NCI-H69 (cell line): ENCODE data around the gene KIF17.

Experiments
- DNase-seq: peaks from one replicate; lab custom pipeline; 2025; lab: John Stamatoyannopoulos, UW

KIF17 gene

DNA sequence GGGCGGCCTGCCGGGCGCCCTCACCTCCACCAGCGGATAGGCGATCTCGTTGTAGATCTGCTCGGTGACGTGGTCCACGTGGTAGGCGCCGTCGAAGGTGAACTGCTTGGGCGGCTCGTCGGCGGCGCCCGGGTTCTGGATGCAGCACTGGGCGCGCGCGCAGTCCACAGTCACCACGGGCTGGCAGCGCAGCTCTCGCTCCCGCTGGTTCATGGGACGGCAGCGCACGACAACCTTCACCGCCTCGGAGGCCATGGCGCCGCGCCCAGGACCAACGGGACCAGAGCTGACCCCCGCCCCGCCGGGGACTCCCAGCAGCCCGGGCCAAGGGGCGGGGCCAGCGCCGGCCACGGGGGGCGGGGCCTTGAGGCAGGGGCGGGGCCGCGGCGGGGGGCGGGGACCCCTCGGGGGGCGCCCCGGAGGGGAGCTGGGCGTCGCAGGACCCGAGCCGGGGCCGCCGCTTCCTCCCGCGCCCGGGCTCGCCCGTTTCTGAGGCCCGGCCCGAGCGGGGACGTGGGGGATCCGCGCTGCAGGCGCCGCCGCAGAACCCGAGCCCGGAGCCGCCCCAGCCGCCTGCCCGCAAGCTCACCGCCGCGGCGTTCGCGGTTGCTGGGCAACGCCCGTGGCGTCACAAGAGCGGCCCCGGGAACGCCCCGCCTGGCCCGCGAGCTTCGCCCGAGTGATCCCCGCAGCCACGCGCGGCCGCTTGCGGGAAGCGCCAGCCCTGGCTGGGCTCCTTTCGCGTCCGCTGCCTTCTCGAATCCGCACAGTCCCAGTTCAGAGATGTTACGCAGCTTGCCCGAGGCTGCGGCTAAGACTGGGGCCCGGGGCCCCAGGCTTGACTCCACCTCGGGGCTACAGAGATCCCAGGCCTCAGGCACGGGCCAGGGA is at the start of gene KIF17:
KIF17 (minus strand) TSS at position 556 of the 891 bp plus-strand sequence; CDS start at position 255, 301 bp downstream.
- peak; percentile 73 for DNase-seq

DNA sequence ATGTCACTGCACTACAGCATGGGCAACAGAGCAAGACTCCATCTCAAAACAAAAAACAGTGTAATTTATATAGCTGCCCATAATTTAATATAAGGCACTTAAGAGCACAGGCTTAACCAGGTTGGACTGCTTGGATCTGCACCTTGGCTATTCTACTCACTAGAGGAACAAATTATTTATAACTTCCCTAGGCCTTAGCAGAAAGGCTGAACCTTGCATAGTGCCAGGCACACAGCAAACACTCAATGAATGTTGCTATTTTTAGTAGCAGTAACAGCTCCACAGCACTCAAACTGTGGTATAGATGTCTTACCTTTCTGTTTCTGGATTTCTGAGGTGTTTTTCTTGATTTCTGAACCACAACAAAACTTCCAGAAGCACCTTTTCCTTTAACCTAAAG is 49.5 kb upstream of the KIF17 start:
- no peak for DNase-seq

DNA sequence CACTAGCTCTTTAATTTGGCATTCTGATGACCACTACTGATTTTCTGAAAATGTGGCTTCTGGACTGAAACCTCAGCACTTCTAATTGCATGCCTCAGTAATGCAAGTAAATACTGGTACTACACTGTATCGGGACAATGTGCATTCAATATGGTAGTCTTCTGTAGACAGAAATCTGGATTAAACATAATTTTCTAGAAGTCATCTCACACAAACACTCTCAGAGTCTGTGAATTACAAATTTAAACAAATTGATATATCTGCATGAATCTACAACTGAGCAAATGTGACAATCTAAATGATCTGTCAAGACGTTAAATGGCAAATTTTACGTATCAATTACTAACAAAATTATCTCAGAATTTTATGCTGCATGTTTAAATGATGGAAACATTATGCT is 45.6 kb upstream of the KIF17 start:
- DNase-seq = no peak

DNA sequence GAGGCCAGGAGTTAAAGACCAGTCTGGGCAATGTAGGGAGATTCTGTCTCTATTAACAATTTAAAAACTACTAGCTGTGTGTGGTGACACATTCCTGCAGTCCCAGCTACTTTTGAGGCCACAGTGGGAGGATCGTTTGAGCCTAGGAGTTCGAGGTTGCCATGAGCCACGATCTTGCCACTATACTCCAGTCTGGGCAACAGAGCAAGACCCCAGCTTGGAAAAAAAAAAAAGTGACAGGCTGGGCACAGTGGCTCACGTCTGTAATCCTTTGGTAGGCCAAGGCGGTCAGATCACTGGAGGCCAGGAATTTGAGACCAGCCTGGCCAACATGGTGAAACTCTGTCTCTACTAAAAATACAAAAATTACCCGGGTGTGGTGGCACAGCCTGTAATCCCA is 42.5 kb upstream of the KIF17 start:
- no peak for DNase-seq

GRCh38 chr1:20753589-20753988 is 35.8 kb upstream of the KIF17 start:
- DNase-seq = no peak

DNA sequence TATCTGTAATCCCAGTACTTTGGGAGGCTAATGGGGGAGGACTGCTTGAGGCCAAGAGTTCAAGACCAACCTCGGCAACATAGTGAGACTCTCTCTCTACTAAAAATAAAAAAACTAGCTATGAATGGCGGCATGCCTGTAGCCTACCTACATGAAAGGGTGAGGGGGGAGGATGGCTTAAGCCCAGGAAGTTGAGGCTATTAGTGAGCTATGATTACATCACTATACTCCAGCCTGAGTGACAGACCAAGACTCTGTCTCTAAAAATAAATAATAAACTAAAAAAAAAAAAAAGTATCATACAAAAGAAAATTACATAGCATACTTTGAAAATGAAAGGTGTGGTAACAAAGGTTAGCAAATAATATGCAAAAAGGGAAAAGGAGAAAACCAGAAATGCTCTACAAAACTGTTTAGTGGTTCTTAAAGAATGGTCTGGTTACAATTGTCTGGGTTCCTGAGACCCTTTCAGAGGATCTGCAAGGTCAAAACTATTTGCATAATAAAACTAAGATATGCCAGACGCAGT is 33.7 kb upstream of the KIF17 start:
- no peak for DNase-seq

DNA sequence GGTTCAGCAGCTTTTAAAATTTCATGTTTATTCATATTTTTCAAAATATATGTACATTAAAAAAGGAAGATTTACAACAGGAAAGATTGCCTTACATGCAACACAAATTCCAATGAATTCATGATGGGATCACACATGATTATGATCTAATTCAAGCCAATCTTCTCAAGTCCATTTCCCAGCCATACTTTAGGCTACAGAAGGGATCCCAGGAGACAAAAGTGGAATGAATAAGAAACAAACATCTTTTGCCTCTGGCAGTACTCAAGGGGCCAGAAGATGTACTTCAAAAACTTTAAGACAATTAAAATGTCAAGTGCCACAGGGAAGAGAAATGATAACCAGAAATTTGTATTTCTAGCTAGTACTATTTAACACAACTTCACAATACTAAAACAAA is 24.9 kb upstream of the KIF17 start:
- DNase-seq = no peak

- DNase-seq = no peak
Measured at GRCh38 chr1:20740781-20741180, 23.0 kb upstream of the KIF17 start.

DNA sequence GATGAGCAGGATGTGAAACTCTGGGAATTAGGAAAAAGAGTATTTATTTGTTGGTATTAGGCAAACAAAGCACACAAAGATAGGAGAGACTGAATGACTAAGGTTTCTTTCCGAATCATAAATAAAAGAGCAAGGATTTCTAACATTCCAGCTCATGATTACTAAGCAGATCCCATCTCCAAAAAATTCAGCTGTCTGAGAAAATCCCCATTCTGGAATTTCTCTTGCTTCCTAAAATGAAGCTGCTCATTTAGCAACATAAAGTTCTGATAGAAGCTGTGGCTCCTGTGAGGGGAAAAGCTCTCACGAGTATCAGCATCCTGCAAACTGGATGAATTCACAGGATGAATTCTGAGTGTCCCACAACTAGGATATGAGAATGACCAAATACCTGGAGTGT is 21.4 kb upstream of the KIF17 start:
- DNase-seq = no peak

GRCh38 chr1:20735581-20736111 is 17.8 kb upstream of the KIF17 start:
- peak; percentile 21 for DNase-seq

DNA sequence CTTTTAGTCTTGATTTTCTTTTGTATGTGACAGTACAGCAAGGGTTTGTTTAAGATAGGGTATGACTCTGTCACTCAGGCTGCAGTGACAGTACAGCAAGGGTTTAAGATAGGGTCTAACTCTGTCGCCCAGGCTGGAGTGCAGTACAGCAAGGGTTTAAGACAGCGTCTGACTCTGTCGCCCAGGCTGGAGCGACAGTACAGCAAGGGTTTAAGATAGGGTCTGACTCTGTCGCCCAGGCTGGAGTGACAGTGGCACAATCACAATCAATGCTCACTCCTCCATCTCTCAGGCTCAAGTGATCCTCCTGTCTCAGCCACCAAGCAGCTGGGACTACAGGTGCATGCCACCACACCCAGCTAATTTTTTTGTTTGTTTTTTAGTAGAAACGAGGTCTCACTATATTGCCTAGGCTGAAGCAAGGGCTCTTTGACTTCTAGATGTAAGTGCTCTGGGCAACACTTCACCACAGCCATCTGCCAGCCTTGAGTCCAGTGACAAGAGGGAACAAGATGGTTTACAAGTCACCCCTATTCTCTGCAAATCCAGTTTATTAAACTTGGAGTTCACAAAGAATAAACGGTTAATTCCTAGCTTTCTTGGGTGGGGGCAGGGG is 15.7 kb upstream of the KIF17 start:
- DNase-seq = peak; percentile 45

DNA sequence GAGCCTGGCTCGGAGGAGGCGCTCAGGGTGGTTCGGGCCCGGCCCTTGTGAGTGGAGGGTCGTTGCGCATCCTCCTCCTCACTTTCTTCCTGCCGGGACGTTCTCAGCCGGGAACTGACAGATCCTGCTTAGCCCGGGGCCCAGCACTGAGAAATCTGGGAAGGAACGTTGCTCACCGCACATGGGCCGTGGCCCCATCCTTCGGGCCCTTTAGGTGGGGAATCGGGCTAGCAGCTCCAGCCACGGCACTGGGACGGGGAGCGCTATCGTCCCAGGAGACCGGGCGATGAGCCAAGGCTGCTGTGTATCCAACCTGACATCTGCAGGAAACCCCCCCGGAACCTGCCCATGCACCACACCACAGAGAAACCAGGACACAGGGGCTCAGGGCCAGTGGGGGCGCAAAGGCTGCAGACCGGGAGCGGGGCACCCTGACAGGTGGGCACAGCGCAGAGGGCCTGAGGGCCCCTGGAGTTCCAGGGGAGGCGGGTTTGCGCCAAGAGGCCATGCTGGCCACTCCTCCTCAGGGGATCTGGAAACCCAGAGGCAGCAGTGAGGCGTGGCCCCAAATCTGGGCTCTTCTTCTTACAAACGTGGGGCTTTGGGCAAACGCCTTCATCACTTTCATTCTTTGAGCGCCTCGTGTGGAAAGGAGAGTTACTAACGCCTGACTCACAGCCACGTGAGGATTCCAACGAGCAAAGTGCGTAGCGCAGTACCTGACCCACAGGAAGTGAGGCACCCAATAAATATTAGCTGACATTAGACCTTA is 15.0 kb upstream of the KIF17 start, which contains the start of gene SH2D5:
SH2D5 (minus strand) TSS at position 116 of the 772 bp plus-strand sequence. CDS start 4,659 bp downstream, outside the sequence.
- peak; percentile 85 for DNase-seq

GRCh38 chr1:20732071-20732587 is 14.3 kb upstream of the KIF17 start:
- DNase-seq = peak; percentile 87

DNA sequence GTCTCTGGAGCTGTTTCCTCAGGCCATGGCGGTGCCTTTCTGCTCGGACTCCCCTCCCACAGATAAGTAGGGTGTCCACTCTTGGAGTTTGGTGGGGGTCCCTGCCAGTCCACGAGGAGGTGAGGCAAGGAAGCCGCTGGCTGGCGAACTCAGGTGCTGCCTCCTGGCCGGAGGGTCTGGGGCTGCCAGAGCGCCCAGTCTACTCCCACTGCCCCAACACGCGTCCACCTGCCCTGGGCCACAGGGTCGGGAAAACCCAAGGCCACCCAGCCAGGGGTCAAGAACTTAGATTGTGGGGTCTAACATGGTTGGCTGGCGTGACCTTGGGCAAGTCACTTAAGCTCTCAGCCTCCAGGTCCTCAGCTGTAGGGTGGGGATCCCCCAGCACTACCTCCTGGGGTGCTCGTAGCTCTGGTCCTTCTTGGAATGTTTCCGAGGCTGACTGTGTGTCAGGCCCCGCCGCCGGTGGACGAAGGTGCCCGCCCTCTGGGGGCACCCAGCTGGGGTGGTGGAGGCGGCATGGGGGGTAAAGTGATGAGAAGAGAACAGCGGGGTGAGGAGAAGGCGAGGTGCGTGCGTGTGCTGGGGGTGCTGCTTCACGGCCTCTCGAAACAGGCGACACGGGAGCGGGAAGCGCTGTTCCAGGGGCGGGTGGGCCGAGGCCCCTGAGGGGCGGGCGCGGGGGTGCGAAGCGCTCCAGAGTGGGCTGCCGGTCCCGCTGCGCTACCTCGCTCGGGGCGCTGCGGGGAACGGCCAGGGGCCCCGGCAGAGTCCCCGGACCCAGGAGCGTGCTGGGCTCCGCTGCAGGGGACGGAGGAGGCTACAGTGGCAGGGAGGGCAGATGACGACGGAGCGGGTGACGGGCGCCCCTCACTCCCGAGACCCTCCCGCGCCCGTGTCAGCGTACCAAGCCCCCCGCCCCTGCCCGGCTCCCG is 13.5 kb upstream of the KIF17 start:
- DNase-seq = peak; percentile 27

- DNase-seq = no peak
Measured at GRCh38 chr1:20730690-20731056, 12.9 kb upstream of the KIF17 start.

GRCh38 chr1:20729990-20730689 is 12.3 kb upstream of the KIF17 start:
- DNase-seq = peak; percentile 41

DNA sequence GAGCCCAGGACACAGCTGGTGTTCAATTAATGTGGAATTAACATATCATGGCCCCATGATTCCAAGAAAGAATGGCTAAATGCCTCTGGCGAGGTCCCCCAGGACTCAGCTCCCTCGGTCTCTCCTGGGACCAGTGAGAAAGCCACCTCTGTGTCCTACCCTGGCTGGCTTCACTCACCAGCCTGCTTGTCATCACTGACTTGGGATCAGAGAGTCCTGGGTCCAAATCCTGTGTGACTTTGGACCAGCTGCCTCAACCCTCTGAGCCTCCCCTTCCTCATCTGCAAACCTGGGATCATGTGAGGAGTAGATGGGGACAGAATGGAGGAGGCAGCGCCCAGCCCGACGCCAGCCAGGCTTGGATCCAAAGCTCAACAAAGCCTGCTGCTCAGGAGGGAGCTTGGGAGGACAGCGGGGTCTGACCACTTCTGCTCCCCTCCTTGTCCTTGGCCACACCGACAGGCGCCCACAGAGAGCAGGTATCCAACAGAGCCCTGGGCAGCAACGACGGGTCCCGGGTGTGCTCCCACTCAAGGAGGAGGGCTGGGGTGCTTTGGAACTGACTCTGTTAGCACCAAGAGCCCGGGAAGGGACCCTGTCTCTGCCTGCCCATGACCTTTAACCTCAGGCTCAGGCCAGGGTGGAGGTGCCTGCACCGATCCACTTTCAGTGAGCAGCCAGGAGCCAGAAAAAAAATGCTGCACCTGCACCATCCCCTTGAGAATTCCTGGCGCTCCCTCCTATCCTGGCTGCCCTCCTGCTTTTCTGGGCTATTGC is 11.5 kb upstream of the KIF17 start:
- peak; percentile 41 for DNase-seq

GRCh38 chr1:20728371-20729154 is 10.8 kb upstream of the KIF17 start:
- DNase-seq = peak; percentile 26
